ENCODE results near the gene LRIG1.

Gene LRIG1

DNA sequence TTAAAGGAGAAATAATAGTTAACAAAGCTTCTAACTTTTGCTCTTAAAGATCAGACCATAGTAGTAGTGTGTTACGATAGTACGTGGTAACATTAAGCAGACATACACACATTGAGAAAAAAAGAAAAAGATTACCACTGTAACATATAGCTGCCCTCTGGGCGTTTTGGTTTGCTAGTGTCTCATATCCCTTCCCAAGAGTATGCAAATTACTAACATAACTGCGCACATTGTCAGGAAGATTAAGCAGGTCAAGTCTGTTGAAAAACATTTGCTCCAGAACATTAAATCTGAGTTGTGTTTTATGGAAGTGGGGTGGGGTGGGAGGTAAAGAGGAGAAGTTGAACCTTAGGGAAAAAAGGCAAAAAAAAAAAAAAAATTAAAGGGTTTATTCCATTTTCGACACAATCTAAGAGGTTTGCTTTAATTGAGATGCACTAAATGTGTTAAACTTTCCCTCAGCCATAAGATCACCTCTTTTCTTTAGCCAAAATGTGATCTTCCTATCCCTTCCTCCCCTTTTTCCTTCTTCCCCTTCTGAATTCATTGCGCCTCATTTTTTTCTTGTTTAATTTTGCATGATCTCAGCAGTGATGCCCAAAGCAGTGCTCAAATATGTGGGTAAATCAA lies 1.5 kb upstream of the LRIG1 start:
- no peak for DNase-seq

DNA sequence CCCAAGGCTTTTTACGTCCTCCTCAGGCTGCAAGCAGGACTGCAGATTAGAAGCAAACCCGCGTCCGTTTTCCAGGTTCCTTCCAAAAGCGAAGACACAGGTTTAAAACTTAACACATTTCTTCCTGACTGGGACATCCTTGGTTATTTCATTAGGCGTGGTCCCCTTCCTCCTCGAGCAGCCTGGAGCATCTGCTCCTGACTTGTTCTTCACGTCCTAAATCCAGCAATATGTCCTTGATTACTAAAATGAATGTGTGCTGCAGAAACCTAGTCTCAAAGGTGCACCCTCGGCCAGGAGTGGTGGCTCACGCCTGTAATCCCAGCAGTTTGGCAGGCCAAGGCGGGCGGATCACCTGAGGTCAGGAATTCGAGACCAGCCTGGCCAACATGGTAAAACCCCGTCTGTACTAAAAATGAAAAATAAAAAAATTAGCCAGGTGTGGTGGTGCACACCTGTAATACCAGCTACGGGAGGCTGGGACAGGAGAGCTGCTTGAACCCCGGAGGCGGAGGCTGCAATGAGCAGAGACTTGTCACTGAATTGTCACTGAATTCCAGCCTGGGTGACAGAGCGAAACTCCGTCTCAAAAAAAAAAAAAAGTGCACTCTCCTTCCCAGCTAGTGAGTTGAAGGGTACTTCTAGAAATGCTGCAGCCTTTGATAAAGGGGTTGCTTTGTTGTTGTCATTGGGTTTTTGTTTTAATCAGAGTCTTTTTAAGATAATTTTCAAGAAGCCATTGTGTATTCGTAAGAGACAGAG lies 842 bp upstream of the LRIG1 start:
- no peak for DNase-seq

DNA sequence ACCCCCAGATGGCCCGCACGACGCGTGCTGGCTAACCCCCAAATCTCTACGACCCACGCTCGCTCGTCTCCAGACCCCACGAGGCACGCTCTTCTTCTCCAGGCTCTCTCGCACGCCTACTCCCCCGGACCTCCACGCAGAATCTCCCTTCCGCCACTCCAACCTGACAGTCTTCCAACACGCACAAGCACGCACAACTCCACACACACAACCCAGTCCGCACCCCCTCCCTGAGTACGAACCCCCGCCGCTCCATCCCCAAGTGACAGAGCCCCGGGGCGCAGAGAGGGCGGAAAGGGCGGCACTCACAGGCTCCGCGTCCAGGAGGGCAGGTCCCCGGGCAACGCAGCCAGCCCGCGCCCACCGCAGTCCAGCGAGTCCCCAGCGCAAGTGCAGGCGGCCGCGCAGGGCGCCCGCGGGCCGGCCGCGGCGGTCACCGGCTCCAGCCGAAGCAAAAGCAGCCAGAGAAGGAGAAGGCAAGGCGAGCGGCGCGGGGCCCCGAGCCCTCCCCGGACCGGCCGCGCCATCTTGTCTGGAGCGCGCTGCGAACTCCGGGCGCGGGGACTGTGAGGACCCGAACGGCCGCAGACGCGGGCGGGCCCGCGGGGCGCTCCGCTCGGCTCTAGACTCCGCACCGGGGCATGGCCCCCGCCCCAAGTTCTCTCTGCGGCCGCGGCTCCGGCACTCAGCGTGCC lies 794 bp downstream of the LRIG1 start:
- no peak for DNase-seq

DNA sequence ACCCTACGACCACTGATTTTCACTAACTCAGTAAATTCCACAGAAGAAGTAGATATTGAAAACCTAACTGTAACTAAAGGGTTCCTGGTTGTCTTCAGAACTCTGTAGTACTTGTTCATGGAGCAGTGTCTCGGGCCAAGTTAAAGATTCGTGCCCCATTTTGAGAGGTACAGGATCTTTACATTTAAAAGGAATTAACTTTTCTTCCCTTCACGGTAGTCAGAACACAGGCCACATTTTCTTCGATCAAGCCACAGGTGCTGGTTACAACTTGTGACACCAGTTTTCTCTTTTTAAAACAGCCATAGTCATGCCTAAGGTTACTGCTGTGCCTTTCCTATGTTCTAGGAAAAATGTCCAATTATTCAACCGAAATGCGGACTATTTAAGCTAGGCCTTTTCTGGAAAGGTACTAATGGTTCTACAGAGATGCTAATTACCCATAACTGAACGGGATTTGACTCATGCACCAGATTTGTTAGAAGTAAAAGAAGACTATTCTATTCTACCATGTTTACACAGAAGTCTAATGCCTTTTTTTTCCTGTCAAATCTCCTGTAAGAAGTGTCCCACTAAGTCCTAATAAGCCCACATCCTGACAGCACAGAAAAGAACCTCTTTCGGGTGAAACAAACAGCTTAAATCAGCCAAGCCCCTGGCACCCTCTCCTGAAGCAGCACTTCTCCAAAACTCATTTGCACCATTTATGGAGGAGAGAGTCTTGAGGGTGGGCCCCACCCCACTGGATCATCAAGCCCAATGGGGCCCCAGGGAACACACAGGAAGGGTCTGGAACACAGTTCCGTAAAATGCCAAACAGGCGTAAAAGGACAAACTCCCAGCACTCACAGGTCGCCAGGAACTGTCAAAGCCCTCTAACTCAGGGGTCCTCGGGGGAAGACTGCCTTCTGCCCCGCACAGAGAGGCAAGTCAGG lies 1.9 kb downstream of the LRIG1 start:
- DNase-seq: no peak

DNA sequence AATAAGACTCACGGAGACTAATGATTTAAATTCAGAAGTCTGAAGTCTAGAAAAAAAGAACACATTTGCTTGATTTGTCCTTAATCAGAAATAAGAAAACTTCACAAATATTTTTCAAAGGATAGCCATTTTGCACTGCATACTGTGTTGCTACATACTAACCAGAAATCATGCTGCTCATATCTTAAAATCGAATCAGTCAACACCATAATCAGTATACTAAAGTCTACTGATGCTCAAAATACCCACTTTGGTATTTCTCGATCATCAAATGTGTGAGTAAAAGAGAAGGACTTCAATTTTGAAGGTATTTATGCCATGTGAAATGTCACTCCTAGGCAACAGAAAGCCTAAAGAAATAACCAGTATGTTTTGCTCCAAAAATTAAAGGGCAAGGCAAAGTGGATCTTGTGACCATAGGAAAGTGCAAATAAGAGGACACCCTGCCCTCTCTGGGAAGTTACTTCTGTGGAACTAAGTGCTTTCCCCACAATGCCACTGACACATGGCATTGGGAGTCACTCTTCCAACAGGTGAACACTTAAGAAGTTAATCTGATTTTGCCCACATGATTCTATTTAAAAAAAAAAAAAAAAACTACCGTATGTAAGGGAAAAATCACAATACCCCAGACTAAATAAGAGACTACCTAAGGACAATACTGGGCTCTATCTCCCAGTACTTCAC lies 2.7 kb downstream of the LRIG1 start:
- no peak for DNase-seq

DNA sequence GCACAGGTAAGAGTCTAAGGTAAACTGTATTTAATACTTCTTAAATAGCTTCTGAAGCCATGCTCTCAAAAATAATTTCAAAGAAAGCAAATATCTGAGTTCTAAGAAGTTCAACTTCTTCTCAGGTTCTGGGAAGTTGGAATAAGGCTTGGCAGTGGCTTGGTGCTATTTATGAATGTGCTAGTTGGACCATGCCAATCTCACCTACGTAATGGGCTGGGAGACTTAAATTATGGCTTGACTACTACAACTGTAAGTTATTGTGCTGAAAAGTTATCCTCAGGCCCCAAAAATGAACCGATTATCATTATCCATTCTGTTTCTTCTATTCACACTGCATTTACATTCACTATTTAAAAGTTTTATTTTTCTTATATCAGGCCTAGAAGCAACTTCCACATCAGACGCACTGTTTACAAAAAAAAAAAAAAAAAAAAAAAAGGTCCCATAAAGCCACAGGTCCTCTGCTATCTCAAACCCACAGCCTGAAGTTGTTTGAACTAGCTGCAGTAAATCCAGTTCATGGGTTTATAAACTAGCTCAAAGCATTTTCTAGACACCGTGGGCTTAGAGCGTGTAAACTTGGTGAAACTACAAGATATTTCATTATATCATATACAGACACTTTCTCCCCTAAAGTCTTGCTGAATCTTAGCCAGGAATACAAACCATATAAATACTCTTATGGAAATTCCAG lies 3.4 kb downstream of the LRIG1 start:
- no peak for DNase-seq

DNA sequence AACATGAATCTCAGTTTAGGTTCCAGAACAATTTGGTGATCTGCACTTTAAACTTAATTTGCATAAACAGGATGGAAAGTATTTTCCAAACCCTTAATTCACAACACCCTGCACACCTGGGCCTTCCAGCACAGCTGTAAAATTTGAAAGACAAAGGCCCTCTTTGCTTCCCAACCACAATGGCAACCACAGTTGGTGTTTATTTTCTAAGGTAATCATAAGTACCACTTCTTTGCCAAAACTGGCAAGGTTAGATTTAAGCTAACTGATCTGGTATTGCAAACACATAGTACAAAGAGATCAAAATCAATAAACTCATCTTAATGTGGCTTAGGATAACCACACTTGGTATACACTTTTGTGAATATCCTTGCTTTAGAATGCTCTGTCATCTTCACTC lies 4.1 kb downstream of the LRIG1 start:
- DNase-seq: no peak

DNA sequence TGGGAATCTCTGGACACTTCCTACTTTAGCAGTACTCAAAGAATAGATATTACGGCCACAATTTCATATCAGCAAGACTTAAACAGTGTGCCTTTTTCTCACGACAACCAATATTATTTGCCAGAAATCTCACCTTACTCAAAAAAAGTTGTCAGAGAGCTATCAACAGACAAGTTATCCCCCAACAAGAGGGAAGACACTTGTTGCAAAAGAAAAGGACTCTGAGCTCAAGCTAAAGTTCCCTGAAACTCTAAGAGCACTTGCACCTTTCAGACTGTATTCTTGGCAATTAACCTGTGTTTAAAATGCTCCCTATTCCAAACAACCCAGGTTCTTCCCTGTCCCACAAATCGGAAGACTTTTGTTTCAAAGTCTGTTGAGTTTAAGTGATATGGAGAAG lies 4.5 kb downstream of the LRIG1 start:
- DNase-seq: no peak

DNA sequence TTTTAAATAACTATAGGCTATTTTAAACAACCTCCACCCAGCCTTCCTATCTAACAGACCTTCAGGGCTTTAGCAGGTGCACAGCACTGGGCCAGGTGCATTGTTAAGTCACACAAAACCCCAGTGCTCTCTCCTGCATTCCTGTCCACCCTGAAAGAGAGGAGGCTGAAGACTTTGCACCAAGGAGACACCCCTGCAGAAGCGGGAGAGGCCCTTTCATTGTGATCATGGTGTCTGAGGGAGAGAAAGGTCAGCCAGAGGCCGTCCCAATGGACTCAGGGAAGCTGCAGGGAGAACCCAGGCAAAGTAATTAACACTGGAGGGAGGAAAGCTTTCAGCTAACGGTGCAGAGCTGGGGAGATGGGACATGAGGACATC lies 5.2 kb downstream of the LRIG1 start:
- no peak for DNase-seq

DNA sequence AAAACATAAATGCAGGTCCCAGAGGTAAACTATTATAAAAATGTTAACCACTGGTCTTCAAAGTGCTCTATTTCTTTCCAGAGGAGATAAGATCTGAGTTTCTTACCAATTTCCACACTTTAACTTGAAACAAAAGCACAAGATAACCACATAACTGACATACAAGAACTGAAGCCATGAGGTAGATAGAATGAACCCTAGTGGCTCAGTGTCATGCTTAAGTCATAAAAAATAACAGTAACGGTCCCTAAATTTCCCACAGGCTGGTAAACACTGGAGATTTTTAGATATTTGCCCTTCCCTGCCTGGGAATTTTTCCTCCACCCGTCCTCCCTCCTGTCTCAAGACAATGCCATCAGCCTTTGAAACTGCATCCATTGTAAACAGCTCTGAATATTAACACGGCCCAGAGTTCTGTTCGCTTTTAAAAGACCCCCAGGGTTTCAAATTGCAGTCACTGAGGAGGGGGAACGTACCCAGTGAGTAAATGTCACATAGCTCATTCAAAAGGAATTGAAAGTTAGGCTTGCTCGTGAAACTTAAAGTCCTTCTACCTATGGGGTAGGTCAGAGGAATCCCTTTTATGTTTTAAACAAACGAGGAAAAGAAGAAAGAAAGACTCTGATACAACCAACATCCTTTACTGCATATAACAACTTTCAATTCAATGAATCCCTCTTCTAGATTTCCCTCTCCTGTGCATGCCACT lies 5.7 kb downstream of the LRIG1 start:
- DNase-seq: no peak

DNA sequence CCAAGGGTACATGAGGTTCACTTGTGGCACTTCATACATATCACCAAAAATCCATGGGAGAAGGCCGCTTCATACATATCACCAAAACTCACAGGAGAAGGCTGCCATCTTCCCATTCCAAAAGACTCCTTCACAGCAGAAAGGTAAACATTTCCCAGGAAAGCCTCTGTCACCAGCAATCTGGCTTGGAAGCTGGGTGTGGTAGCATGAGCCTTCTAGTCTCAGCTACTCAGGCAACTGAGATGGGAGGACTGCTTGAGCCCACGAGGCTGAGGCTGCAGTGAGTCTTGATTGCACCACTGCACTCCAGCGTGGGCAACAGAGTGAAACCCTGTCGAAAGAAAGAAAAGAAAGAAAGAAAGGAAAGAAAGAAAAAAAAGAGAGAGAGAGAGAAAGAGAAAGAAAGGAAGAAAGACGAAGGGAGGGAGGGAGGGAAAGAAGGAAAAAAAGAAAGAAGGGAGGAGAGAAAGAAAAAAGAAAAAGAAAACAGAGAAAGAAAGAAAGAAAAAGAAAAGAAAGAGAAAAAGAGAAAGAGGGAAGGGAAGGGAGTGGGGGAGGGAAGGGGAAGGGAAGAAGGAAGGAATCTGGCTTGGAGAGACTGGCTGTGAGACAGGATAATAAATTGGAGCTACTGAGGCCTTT lies 7.2 kb downstream of the LRIG1 start:
- no peak for DNase-seq

DNA sequence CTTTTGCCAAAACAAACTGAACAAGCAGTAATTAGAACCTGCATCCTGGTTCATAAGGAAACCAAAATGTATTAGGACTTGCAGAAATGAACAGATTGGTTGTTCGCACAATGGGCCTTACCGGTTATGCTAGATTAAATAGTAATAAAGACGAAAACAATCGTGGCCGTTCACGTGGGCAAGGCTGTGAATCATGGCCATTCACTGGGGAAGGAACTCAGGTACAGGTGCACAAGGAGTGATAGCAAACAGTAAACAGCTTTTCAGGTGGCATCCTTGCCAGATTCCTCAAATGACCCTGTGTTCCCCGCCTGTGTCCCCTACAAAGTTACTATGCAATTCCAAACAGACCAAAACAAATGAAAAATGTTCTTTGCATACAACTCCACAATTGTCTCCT lies 8.2 kb downstream of the LRIG1 start:
- peak; percentile 66 for DNase-seq

DNA sequence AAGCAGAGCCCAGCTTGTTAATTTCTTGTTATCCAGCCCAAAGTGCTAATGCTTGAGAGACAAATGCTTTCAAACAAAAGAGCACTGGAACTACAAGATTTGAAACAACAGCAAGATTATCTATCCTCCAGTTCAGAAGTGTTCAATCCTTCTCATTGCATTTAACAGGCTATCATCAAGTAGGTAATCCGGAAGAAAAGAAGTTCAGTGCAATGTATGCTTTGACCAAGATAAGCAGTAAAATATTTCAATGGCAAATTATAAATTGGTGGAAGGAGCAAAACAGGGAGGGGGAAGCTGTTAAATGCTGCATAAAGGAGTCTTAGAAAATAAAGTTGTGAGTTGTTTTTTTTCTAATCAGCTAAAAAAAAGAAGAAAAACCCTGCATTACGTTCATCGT lies 8.8 kb downstream of the LRIG1 start:
- DNase-seq: no peak

DNA sequence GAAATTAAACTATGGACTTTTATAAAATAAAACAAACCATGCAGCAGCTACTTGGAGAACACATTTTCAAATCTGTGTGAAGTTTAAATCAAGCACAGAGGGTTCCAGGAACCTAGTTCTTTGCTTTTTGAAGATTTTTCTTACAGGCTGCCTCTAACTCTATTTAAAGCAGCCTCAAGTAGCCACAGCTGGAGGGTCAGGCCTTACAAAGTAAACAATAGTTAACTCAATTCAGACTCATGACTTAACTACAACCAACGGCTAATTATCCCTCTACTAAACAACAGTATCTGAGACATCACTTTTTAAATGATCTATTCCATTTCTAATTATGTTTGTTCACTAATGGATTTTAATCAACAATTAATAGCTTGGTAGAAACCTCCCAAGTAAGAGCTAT lies 9.8 kb downstream of the LRIG1 start:
- DNase-seq: no peak

DNA sequence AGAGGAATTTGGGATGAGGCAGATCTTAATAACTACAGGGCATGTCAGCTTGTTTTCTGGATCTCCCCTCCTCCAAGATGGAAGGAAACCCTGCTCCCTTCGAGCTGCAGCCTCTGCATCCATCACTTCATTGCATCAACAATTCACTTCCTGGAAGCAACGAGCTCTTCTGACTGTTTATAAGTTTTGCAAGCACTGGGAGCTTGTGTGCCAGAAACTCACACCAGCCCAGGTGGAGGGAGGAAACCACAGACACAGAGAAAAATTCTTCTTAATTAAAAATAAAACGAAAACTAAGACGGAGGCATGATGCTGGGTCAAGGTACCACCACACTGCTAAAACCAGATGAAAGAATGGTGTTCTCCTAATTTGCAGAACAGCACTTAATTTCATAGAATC lies 10.6 kb downstream of the LRIG1 start:
- DNase-seq: no peak

DNA sequence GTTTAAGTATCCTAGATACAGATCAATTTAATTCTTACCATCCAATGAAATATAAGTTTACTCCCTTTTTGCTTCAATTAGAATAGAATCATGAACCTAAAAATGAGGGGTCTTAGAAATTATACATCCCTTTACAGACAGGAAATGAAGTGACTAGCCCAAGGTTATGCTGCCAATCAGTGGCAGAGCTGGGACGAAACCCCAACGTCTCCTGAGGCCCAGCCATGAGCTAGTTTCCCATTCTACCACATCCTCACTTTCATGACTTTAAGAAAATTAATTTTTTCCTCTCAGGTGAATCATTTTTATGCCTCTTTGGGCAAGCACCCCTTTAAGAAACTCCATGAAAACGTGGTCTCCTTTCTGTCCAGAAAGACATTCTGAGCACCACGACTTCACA lies 11.2 kb downstream of the LRIG1 start:
- no peak for DNase-seq

DNA sequence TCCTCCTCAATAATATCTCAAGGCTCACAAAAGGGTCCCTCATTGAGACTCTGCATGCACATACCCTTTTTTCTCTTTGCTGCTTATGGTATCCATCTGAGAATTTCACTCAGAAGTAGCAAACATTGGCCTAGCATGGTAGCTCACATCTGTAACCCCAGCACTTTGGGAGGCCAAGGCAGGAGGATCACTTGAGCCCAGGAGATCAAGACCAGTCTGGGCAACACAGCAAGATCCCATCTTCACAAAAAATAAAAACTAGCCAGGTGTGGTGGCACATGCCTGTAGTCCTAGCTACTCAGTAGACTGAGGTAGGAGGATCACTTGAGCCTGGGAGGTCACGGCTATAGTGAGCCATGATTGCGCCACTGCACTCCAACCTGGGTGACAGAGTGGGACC lies 11.7 kb downstream of the LRIG1 start:
- no peak for DNase-seq

DNA sequence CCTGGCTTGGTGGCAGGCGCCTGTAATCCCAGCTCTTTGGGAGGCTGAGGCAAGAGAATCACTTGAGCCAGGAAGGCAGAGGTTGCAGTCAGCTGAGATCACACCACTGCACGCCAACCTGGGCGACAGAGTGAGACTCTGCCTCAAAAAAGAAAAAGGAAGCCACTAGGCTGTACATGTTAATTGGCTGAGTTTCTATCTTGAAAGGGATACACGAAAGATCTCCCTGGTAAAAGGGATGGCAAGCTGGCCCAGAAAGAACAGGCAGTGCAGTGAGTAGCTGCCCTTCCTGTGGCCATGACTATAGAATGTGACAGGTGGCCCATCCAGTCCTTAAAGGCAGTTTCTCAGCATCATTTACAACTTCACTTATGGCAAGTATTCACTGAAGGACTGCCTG lies 12.3 kb downstream of the LRIG1 start:
- no peak for DNase-seq

DNA sequence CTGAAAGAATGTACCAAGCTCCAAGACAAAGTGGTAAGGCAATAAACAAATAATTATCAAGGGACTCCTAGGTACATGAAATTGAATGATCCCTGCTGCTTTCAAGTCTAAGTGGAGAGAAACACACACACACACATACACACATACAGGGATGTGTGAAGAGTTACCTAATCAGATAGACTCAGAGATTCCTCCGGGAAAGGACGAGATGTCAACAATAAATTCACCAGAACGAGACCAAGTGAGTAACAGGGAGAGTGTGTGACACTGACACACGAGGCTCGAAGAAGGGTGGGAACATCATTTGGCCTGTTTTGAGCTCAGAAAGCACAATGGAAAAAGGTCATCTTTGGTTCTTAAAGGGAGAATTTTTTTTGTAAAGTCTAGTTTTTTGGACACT lies 13.4 kb downstream of the LRIG1 start:
- no peak for DNase-seq

DNA sequence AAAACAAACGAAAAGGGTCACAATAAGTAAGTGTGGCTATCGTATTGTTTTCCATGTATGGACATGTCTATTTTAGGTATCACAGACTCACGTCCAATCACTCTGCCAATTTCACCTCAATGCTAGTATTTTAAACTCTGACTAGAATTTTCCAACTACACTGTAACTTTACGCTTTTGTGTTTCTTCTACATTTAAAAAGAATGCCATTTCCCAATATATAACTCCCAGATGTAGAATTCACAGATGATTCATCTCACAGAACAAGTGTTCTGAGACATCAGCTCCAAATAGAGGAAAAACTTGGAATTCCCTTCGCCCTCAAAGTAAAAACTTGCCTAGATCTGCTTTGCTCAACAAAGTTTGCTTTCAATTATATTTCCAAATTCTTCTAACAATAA lies 14.2 kb downstream of the LRIG1 start:
- no peak for DNase-seq

DNA sequence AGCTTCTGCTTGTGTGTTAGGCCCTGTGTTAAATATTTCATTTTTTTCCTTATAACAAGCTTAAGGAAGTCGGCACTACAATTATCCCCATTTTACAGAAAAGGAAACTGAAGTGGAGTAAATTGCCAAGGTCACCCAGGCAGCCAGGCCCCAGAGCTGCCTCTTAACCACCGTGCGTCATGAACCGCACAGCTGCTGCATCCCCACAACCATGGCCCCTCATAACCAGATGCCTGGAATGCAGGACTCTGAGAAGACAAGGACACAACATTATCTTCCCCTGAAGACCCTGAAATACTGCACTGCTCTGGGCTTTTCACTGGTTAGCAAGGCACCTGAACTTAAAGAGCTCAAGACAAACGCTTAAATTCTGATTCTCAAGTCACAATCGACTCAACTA lies 14.6 kb downstream of the LRIG1 start:
- no peak for DNase-seq

Data from NCI-H2029 treated with DMSO at 0.1 percent for 48 hours (cell line).